Activated B cell treated with CpG ODN at 0.5 μM for 24 hours (primary cell): ENCODE data around the gene HOXD12. TPM values are rescaled to one million over a fixed set of nuclear protein-coding genes. Genes with fewer than 3 reads are reported as not detected.

ENCODE experiments used
- ATAC-seq: fragments of 200-7000 bp; cut with Tn5 transposase; one replicate; pipeline ENCODE4 v1.10.0; 2021; ENCODE audit warnings: low read depth, mild to moderate bottlenecking, moderate library complexity
- CTCF ChIA-PET: fragments of 350-600 bp; sonication (Branson Sonifier 250); formaldehyde crosslinking; loops from one replicate; lab custom pipeline; 2021; ENCODE audit warnings: antibody characterized with exemption; lab: Charles Lee
- POLR2A ChIA-PET: fragments of 350-600 bp; sonication (Branson Sonifier 250); formaldehyde crosslinking; loops from one replicate; lab custom pipeline; 2021; ENCODE audit warnings: antibody characterized with exemption; lab: Charles Lee
- DNase-seq: peaks from one replicate; pipeline ENCODE4 v3.0.0; 2022
- H3K27ac Mint-ChIP-seq: one replicate; pipeline ENCODE4 v1.8.0; 2020; ENCODE audit warnings: mixed read lengths
- H3K27me3 Mint-ChIP-seq: one replicate; pipeline ENCODE4 v1.8.0; 2021; ENCODE audit warnings: mixed read lengths
- H3K36me3 Mint-ChIP-seq: one replicate; pipeline ENCODE4 v1.8.0; 2021; ENCODE audit warnings: low read depth, mixed read lengths
- H3K4me1 Mint-ChIP-seq: one replicate; pipeline ENCODE4 v1.8.0; 2021; ENCODE audit warnings: mixed read lengths
- H3K4me3 Mint-ChIP-seq: one replicate; pipeline ENCODE4 v1.8.0; 2020; ENCODE audit warnings: mild to moderate bottlenecking, mixed read lengths
- H3K9me3 Mint-ChIP-seq: one replicate; pipeline ENCODE4 v1.8.0; 2020; ENCODE audit warnings: mixed read lengths
- CTCF ChIP-seq: fragments of 200-600 bp; IDR thresholded peaks from one replicate; pipeline ENCODE4 v1.8.0; 2022; ENCODE audit warnings: antibody characterized with exemption, mild to moderate bottlenecking
- intact Hi-C: fragments of 100-400 bp; cut with micrococcal nuclease; formaldehyde crosslinking; loops from one replicate; pipeline ENCODE4 v1.15.1; 2024
- total RNA-seq: library from RNA; stranded (reverse); gene quantifications from 2 replicates; pipeline ENCODE4 v1.2.3, GENCODE V29; 2022

The HOXD12 gene
- total RNA-seq, 1 donor from 2014 or later = not detected

DNA sequence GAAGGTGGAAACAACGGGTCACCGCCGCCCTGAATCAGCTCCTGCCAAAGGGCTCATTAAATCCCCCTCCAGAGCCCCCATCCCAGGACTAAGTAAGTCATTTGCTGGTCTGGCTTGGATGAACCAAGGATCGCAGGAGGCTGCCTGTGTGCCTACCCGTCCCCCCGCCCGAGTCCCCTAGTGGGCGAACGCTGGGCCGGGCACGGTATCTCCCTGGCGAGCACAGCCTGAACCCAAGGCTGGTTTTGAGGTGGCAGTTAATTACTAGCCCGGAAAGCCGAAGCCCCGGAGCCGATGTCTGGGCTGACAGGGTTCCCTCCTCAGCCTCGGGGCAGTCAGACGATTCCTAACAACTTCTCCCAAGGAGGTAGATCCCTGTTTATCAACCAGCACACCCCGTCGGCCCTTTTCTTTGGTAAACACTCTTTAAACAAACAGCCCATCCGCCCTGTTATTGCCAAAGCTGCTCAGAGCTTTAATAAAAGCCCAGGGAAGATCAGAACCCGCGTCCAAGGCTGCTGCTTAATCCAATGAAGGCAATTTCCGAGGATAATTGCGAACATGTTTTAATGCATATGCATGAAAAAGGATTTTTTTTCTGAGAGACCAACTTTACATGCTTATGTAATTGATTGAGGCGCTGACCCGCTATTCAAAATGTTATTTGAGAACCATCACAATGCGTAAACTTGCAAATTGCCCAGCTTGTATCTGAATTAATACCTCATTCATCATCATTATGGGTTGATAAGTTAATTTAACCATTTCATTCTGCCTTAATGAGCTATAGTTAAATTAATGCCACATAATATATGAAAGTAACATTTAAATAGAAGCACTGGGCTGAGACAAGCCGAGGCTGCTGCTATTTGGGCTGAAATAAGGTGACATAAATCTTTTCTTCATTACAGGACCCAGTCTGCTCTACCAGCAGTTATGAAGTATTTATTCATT is 26.4 kb upstream of the HOXD12 start:
- ChIA-PET CTCF (no interaction called here), POLR2A (no interaction called here)
- ATAC-seq = no peak
- no peak for DNase-seq
- Mint-ChIP-seq H3K4me1 (no peaks in the 10 kb centered on the region), H3K4me3 (no peak overlapping the region), H3K27ac (no peak overlapping the region), H3K27me3 (peaks cover 73% of the 10 kb centered on the region), H3K9me3 (no peaks in the 10 kb centered on the region), H3K36me3 (no peaks in the 10 kb centered on the region)
- intact Hi-C loops = no loop called here
- TF ChIP-seq CTCF = no peak

DNA sequence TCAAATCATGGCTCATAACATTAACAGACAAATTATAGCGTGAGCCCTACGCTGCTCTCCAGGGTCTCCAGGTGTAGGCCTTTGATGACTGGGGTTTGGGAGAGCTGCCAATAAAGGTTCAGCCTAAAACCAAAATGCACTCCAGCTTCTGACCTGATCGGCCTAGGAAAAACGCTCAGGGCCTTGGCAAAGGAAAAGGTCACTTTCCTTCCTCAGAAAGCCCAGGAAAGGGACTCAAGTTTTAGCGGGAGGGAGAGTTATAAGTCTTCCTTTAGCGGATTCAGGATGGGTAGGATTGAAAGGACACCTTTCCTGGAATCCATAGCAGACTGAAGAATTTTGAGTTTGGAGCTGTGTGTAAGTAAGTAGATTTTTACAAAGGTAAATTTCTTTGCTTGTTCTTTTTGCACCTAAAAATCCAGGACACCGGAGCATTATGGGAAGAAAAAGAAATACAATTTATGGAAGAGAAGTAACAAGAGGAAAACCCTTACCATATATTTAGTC is 24.6 kb upstream of the HOXD12 start:
- H3K36me3 Mint-ChIP-seq = peaks cover 5% of the 10 kb centered on the region
- no peak for DNase-seq
- no peak for TF ChIP-seq CTCF
- CTCF ChIA-PET = interaction anchor here (1.1 kb wide), 1 partner anchor 53 kb away, joined by 3 read pairs; no protein-coding TSS in a partner anchor
- peaks cover 7% of the 10 kb centered on the region for H3K4me1 Mint-ChIP-seq
- intact Hi-C loops = loop anchor here (5.0 kb wide), 1 partner anchor 1738 kb away; no protein-coding TSS in a partner anchor
- no peak overlapping the region for H3K27ac Mint-ChIP-seq
- no peak for ATAC-seq
- H3K4me3 Mint-ChIP-seq = no peak overlapping the region
- POLR2A ChIA-PET = no interaction called here
- H3K27me3 Mint-ChIP-seq = peaks cover 69% of the 10 kb centered on the region
- peaks cover 2% of the 10 kb centered on the region for H3K9me3 Mint-ChIP-seq

DNA sequence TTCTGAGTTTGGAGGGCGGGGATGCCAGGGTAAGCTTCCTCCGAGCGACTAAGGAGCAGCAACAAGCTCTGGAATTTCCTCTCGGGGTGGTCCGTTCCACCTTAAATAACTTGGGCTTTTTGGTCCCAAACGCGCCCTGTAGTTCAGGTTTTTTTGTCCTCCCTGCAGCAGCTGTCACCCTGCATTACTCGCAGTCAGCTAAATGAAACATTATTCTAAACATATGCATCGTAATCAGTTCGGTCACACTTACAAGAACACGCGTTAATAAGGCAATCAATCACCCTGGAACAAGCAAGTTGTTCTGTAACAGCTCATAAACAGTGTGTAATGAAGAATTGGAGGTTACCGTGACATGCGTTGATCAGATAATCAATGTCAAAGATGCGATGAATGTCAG is 24.1 kb upstream of the HOXD12 start:
- ChIA-PET POLR2A (no interaction called here), CTCF (interaction anchor here (1.1 kb wide), 1 partner anchor 53 kb away, joined by 3 read pairs; no protein-coding TSS in a partner anchor)
- intact Hi-C loops = loop anchor here (5.0 kb wide), 1 partner anchor 1738 kb away; no protein-coding TSS in a partner anchor
- no peak for DNase-seq
- Mint-ChIP-seq H3K4me3 (no peak overlapping the region), H3K4me1 (peaks cover 7% of the 10 kb centered on the region), H3K36me3 (peaks cover 5% of the 10 kb centered on the region), H3K27ac (no peak overlapping the region), H3K27me3 (peaks cover 64% of the 10 kb centered on the region), H3K9me3 (peaks cover 2% of the 10 kb centered on the region)
- ATAC-seq = no peak
- no peak for TF ChIP-seq CTCF

DNA sequence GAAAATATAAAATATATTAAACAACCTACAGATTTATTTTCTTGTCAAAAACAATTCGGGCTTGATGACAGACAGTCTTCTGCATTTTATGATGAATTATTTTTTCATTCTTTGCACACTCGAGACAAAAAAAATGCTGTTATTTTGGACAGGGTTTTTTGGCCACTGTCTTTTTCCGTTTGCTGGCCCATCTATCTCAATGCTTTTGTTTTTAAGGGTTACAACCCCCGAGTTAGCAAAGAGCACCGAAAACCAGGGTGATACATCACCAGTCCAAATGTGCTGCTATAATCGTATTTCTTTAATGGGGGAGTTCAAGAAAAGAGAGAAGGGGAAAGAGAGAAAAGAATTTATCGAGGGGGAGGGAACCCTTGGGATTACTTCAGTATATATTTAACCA is 23.5 kb upstream of the HOXD12 start:
- Mint-ChIP-seq H3K9me3 (peaks cover 2% of the 10 kb centered on the region), H3K36me3 (peaks cover 5% of the 10 kb centered on the region), H3K27ac (no peak overlapping the region), H3K27me3 (peaks cover 63% of the 10 kb centered on the region), H3K4me1 (peaks cover 7% of the 10 kb centered on the region), H3K4me3 (no peak overlapping the region)
- ChIA-PET CTCF (no interaction called here), POLR2A (no interaction called here)
- TF ChIP-seq CTCF = no peak
- intact Hi-C loops = loop anchor here (5.0 kb wide), 1 partner anchor 1739 kb away; no protein-coding TSS in a partner anchor
- ATAC-seq (no peak), DNase-seq (no peak)

GRCh38 chr2:176076796-176077195 is 22.8 kb upstream of the HOXD12 start:
- Mint-ChIP-seq H3K9me3 (peaks cover 2% of the 10 kb centered on the region), H3K36me3 (peaks cover 5% of the 10 kb centered on the region), H3K4me3 (no peak overlapping the region), H3K27me3 (peaks cover 65% of the 10 kb centered on the region), H3K4me1 (peaks cover 7% of the 10 kb centered on the region), H3K27ac (no peak overlapping the region)
- DNase-seq (no peak), ATAC-seq (no peak)
- intact Hi-C loops = loop anchor here (5.0 kb wide), 1 partner anchor 1739 kb away; no protein-coding TSS in a partner anchor
- ChIA-PET CTCF (no interaction called here), POLR2A (no interaction called here)
- TF ChIP-seq CTCF = no peak
